Memory B cell (primary cell): ENCODE data around the gene FAM177B.
A peak's percentile ranks its signal among the peaks of the same experiment; 100 is the strongest.

Experiments
- ATAC-seq: fragments of 150-1000 bp; cut with Tn5 transposase; 2 replicates; pipeline ENCODE4 v1.10.0; 2021; ENCODE audit warnings: low read depth, mild to moderate bottlenecking, moderate library complexity
- DNase-seq, 2 donors: peaks; one replicate each; pipeline ENCODE4 v3.0.0; 2022; ENCODE audit warnings: low spot score in 2 of 2
- H3K27ac Mint-ChIP-seq: one replicate; pipeline ENCODE4 v1.8.0; 2022; ENCODE audit warnings: mild to moderate bottlenecking, moderate library complexity, mixed read lengths
- H3K27me3 Mint-ChIP-seq: one replicate; pipeline ENCODE4 v1.8.0; 2022; ENCODE audit warnings: mixed read lengths
- H3K36me3 Mint-ChIP-seq: one replicate; pipeline ENCODE4 v1.8.0; 2022; ENCODE audit warnings: mild to moderate bottlenecking, mixed read lengths
- H3K4me1 Mint-ChIP-seq: one replicate; pipeline ENCODE4 v1.8.0; 2022; ENCODE audit warnings: mixed read lengths
- H3K4me3 Mint-ChIP-seq: one replicate; pipeline ENCODE4 v1.8.0; 2022; ENCODE audit warnings: mild to moderate bottlenecking, moderate library complexity, mixed read lengths
- H3K9me3 Mint-ChIP-seq: one replicate; pipeline ENCODE4 v1.8.0; 2022; ENCODE audit warnings: mixed read lengths

The FAM177B gene

GRCh38 chr1:222736972-222737371, at the start of gene FAM177B:
TSS of gene FAM177B (plus strand) at chr1:222737202. CDS start at chr1:222746546, 9,344 bp downstream.
- Mint-ChIP-seq H3K4me1 (peaks cover 24% of the 10 kb centered on the region), H3K4me3 (no peak within 1 kb of the TSS), H3K27ac (no peak within 1 kb of the TSS), H3K36me3 (peaks cover 8% of the 10 kb centered on the region), H3K27me3 (no peaks in the 10 kb centered on the region), H3K9me3 (no peaks in the 10 kb centered on the region)
- DNase-seq: no peak
- ATAC-seq: no peak

GRCh38 chr1:222691016-222691415, 46.0 kb upstream of the FAM177B start:
- Mint-ChIP-seq H3K36me3 (peaks cover 13% of the 10 kb centered on the region), H3K4me1 (peaks cover 20% of the 10 kb centered on the region), H3K9me3 (no peaks in the 10 kb centered on the region), H3K27ac (peak overlapping the region; percentile 22), H3K27me3 (no peaks in the 10 kb centered on the region), H3K4me3 (no peak overlapping the region)
- no peak for DNase-seq
- no peak for ATAC-seq

GRCh38 chr1:222694927-222695326, 42.1 kb upstream of the FAM177B start:
- Mint-ChIP-seq H3K4me3 (no peak overlapping the region), H3K27ac (peak overlapping the region; percentile 81), H3K36me3 (peaks cover 8% of the 10 kb centered on the region), H3K27me3 (no peaks in the 10 kb centered on the region), H3K4me1 (peaks cover 24% of the 10 kb centered on the region), H3K9me3 (no peaks in the 10 kb centered on the region)
- DNase-seq: no peak
- no peak for ATAC-seq

GRCh38 chr1:222696741-222697140, 40.3 kb upstream of the FAM177B start:
- no peak for ATAC-seq
- Mint-ChIP-seq H3K4me3 (no peak overlapping the region), H3K4me1 (peaks cover 20% of the 10 kb centered on the region), H3K27ac (no peak overlapping the region), H3K36me3 (peaks cover 5% of the 10 kb centered on the region), H3K9me3 (no peaks in the 10 kb centered on the region), H3K27me3 (no peaks in the 10 kb centered on the region)
- DNase-seq: no peak

- DNase-seq (no peak), ATAC-seq (no peak)
- H3K36me3 Mint-ChIP-seq: peaks cover 5% of the 10 kb centered on the region
- no peaks in the 10 kb centered on the region for H3K9me3 Mint-ChIP-seq
- no peaks in the 10 kb centered on the region for H3K27me3 Mint-ChIP-seq
- peaks cover 20% of the 10 kb centered on the region for H3K4me1 Mint-ChIP-seq
- peak overlapping the region; percentile 42 for H3K27ac Mint-ChIP-seq
- no peak overlapping the region for H3K4me3 Mint-ChIP-seq
Measured at GRCh38 chr1:222697203-222697602, 39.8 kb upstream of the FAM177B start.

GRCh38 chr1:222697826-222698225, 39.2 kb upstream of the FAM177B start:
- peaks cover 6% of the 10 kb centered on the region for H3K36me3 Mint-ChIP-seq
- H3K27me3 Mint-ChIP-seq: no peaks in the 10 kb centered on the region
- no peaks in the 10 kb centered on the region for H3K9me3 Mint-ChIP-seq
- DNase-seq (no peak), ATAC-seq (no peak)
- peaks cover 20% of the 10 kb centered on the region for H3K4me1 Mint-ChIP-seq
- H3K4me3 Mint-ChIP-seq: no peak overlapping the region
- peak overlapping the region; percentile 42 for H3K27ac Mint-ChIP-seq

GRCh38 chr1:222702210-222702609, 34.8 kb upstream of the FAM177B start:
- ATAC-seq (no peak), DNase-seq (no peak)
- peaks cover 20% of the 10 kb centered on the region for H3K4me1 Mint-ChIP-seq
- H3K27me3 Mint-ChIP-seq: no peaks in the 10 kb centered on the region
- H3K9me3 Mint-ChIP-seq: peaks cover 4% of the 10 kb centered on the region
- peak overlapping the region; percentile 54 for H3K27ac Mint-ChIP-seq
- H3K4me3 Mint-ChIP-seq: no peak overlapping the region
- peaks cover 19% of the 10 kb centered on the region for H3K36me3 Mint-ChIP-seq

GRCh38 chr1:222704260-222704659, 32.7 kb upstream of the FAM177B start:
- peak overlapping the region; percentile 59 for H3K27ac Mint-ChIP-seq
- H3K9me3 Mint-ChIP-seq: peaks cover 4% of the 10 kb centered on the region
- H3K4me3 Mint-ChIP-seq: no peak overlapping the region
- peaks cover 24% of the 10 kb centered on the region for H3K4me1 Mint-ChIP-seq
- DNase-seq (no peak), ATAC-seq (no peak)
- no peaks in the 10 kb centered on the region for H3K27me3 Mint-ChIP-seq
- H3K36me3 Mint-ChIP-seq: peaks cover 17% of the 10 kb centered on the region

- Mint-ChIP-seq H3K4me1 (peaks cover 31% of the 10 kb centered on the region), H3K36me3 (peaks cover 24% of the 10 kb centered on the region), H3K4me3 (no peak overlapping the region), H3K9me3 (peaks cover 4% of the 10 kb centered on the region), H3K27me3 (no peaks in the 10 kb centered on the region), H3K27ac (no peak overlapping the region)
- ATAC-seq (peak; percentile 20), DNase-seq (no peak)
Measured at GRCh38 chr1:222706815-222707214, 30.2 kb upstream of the FAM177B start.

- H3K36me3 Mint-ChIP-seq: peaks cover 12% of the 10 kb centered on the region
- H3K27me3 Mint-ChIP-seq: no peaks in the 10 kb centered on the region
- H3K27ac Mint-ChIP-seq: peak overlapping the region; percentile 4
- ATAC-seq (no peak), DNase-seq (no peak)
- peak overlapping the region; percentile 16 for H3K4me3 Mint-ChIP-seq
- no peaks in the 10 kb centered on the region for H3K9me3 Mint-ChIP-seq
- peaks cover 30% of the 10 kb centered on the region for H3K4me1 Mint-ChIP-seq
Measured at GRCh38 chr1:222709700-222710153, 27.3 kb upstream of the FAM177B start.

- peak overlapping the region; percentile 98 for H3K27ac Mint-ChIP-seq
- H3K4me1 Mint-ChIP-seq: peaks cover 28% of the 10 kb centered on the region
- no peaks in the 10 kb centered on the region for H3K27me3 Mint-ChIP-seq
- H3K36me3 Mint-ChIP-seq: peaks cover 11% of the 10 kb centered on the region
- H3K9me3 Mint-ChIP-seq: no peaks in the 10 kb centered on the region
- DNase-seq: peak in 1 of 2 donors; percentile 33
- H3K4me3 Mint-ChIP-seq: peak overlapping the region; percentile 92
- peak; percentile 13 for ATAC-seq
Measured at GRCh38 chr1:222711319-222712252, 25.4 kb upstream of the FAM177B start.

- Mint-ChIP-seq H3K27me3 (no peaks in the 10 kb centered on the region), H3K27ac (peak within 1 kb of the TSS; percentile 98), H3K4me1 (peaks cover 27% of the 10 kb centered on the region), H3K9me3 (no peaks in the 10 kb centered on the region), H3K36me3 (peaks cover 11% of the 10 kb centered on the region), H3K4me3 (peak within 1 kb of the TSS; percentile 92)
- DNase-seq (peak; percentile 98 to 99), ATAC-seq (peak; percentile 73)
Measured at GRCh38 chr1:222712253-222713090, 24.5 kb upstream of the FAM177B start, which contains the start of the genes AIDA and BROX. TSS of gene AIDA (minus strand) at chr1:222712491. CDS start at chr1:222712317, 174 bp downstream. TSS of gene BROX (plus strand) at chr1:222712564. CDS start at chr1:222715700, 3,136 bp downstream.

- Mint-ChIP-seq H3K27me3 (no peaks in the 10 kb centered on the region), H3K4me1 (peaks cover 26% of the 10 kb centered on the region), H3K36me3 (peaks cover 14% of the 10 kb centered on the region), H3K27ac (peak overlapping the region; percentile 98), H3K9me3 (no peaks in the 10 kb centered on the region), H3K4me3 (peak overlapping the region; percentile 92)
- ATAC-seq (peak; percentile 74), DNase-seq (peak; percentile 78 to 89)
Measured at GRCh38 chr1:222713091-222713961, 23.7 kb upstream of the FAM177B start.
